PC-9 (cell line): ENCODE results near the gene KITLG.

Source experiments
- EZH2 ChIP-seq: fragments of 200-600 bp; sonication (generic); IDR thresholded peaks from 2 replicates; pipeline ENCODE4 v1.8.0; 2017; ENCODE audit warnings: antibody characterized with exemption, low read depth
- TF ChIP-seq, protein P1 (sequence below): fragments of 200-600 bp; sonication (generic); conservative IDR thresholded peaks from 2 replicates; pipeline ENCODE4 v1.6.1; 2017; ENCODE audit warnings: mixed run types, antibody characterized with exemption, mild to moderate bottlenecking, moderate library complexity

DNA sequence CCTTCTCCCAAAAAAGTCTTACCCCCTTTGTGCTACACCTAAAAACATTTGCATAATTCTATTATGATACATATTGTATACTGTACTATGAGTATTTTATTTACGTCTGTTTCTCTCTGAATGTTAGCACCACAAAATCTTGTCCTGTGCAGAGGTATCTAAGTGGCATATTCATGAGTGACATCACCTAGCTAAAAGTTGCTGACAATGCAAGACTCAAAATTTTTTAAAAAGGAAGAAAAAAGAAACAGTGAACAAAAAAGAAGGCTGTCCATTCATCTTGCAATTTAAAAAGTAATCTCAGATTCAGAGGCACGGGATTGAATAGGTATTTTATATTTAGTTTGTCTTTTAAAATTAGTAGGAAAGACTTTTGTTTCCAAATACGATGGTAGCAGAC lies 69.4 kb downstream of the KITLG start:
- TF ChIP-seq, protein P1, sequence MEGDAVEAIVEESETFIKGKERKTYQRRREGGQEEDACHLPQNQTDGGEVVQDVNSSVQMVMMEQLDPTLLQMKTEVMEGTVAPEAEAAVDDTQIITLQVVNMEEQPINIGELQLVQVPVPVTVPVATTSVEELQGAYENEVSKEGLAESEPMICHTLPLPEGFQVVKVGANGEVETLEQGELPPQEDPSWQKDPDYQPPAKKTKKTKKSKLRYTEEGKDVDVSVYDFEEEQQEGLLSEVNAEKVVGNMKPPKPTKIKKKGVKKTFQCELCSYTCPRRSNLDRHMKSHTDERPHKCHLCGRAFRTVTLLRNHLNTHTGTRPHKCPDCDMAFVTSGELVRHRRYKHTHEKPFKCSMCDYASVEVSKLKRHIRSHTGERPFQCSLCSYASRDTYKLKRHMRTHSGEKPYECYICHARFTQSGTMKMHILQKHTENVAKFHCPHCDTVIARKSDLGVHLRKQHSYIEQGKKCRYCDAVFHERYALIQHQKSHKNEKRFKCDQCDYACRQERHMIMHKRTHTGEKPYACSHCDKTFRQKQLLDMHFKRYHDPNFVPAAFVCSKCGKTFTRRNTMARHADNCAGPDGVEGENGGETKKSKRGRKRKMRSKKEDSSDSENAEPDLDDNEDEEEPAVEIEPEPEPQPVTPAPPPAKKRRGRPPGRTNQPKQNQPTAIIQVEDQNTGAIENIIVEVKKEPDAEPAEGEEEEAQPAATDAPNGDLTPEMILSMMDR = no peak
- TF ChIP-seq EZH2 = no peak
